Activated naive CD8-positive, alpha-beta T cell treated with anti-CD3 and anti-CD28 coated beads, Interleukin-2, amount 10 ng/mL, durations not matched to agents 7 days and 5 days (primary cell): ENCODE measurements around the gene TAAR1. TPM values are rescaled to one million over a fixed set of nuclear protein-coding genes. Genes with fewer than 3 reads are reported as not detected.
"Not testable (repeated sequence)": the region's sequence is repeated elsewhere in the genome, so short reads cannot be mapped to it uniquely, and the experiment has no call there.

ENCODE experiments used
- ATAC-seq: fragments of 150-1000 bp; cut with Tn5 transposase; one replicate; pipeline ENCODE4 v1.10.0; 2021; ENCODE audit warnings: low read depth, moderate library complexity
- POLR2A ChIA-PET: fragments of 350-600 bp; sonication (Branson Sonifier 250); formaldehyde crosslinking; loops from one replicate; lab custom pipeline; 2021; ENCODE audit warnings: antibody characterized with exemption; lab: Charles Lee
- DNase-seq: peaks from one replicate; pipeline ENCODE4 v3.0.0; 2021
- H3K27ac Mint-ChIP-seq: one replicate; pipeline ENCODE4 v1.8.0; 2022; ENCODE audit warnings: mild to moderate bottlenecking, mixed read lengths
- H3K27me3 Mint-ChIP-seq: one replicate; pipeline ENCODE4 v1.8.0; 2022; ENCODE audit warnings: mild to moderate bottlenecking, moderate library complexity, mixed read lengths
- H3K36me3 Mint-ChIP-seq: one replicate; pipeline ENCODE4 v1.8.0; 2021; ENCODE audit warnings: mild to moderate bottlenecking, mixed read lengths
- H3K4me1 Mint-ChIP-seq: one replicate; pipeline ENCODE4 v1.8.0; 2021; ENCODE audit warnings: mixed read lengths
- H3K4me3 Mint-ChIP-seq: one replicate; pipeline ENCODE4 v1.8.0; 2022; ENCODE audit warnings: mild to moderate bottlenecking, moderate library complexity, mixed read lengths
- H3K9me3 Mint-ChIP-seq: one replicate; pipeline ENCODE4 v1.8.0; 2021; ENCODE audit warnings: mixed read lengths
- total RNA-seq, 2 experiments: library from RNA; stranded (reverse); gene quantifications; one replicate each; pipeline ENCODE4 v1.2.3, GENCODE V29; 2021

TAAR1 gene
- total RNA-seq, 2 experiments from 2014 or later, result not detected

DNA sequence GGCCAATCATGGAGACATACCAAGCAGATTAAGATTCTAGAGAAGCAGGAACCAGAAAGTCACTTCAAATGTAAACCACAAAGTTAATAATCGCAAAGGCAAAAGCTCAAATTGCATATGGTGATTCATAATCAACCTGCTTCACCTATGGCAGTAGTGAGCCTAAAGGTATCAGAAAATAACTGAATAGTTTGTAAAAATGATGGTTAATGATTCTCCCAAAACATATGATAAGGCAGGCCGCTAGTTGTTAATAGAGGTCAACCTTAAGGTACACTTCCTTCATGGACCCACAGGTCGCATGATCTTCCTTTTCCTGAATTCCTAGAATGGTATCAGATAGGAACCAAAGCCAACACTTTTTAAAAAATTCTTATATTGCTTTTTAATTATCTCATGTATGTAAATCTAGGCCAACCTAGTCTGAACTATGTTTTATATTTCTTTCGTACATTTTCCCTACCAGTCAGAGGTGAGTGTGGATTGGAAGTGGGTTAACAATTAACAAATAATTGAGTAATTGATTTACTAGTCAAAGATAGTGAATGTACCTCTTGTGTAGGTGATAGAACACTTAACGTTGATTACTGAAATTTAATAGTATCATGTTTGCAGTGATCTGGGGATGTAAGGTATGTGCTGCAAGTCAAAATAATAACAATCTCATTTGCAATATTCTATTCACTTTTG is 51.3 kb downstream of the TAAR1 start:
- H3K9me3 Mint-ChIP-seq, result no peaks in the 10 kb centered on the region
- H3K4me1 Mint-ChIP-seq, result no peaks in the 10 kb centered on the region
- no peak for ATAC-seq
- H3K27ac Mint-ChIP-seq, result no peak overlapping the region
- DNase-seq, result no peak
- no peaks in the 10 kb centered on the region for H3K36me3 Mint-ChIP-seq
- no peak overlapping the region for H3K4me3 Mint-ChIP-seq
- peaks cover 10% of the 10 kb centered on the region for H3K27me3 Mint-ChIP-seq
- POLR2A ChIA-PET, result no interaction called here

DNA sequence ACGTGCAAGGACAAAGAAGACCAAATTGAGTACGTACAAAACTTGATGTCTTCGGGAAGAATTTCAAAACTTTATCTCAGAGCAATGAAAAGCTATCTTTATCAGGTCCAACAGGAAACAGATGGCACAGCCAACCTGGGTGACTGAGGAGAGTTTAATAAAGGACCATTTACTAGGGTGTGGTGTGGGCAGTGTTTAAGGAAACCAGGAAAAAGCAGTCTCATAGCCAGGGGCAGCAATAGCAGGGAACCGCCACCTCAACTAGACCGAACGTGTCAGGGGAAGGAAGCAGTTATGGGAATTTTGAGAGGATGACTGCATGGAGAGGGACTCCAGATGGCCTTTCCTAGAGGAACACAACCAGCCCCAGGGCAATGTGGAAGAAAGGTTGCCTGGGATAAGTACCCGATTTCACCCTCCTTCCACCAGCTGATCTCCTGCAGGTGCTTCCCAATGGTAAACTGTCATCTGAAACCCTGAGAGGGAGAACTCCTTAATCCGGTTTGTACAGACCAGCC is 54.3 kb downstream of the TAAR1 start:
- peaks cover 15% of the 10 kb centered on the region for H3K27me3 Mint-ChIP-seq
- DNase-seq (no peak), ATAC-seq (no peak)
- no peaks in the 10 kb centered on the region for H3K4me1 Mint-ChIP-seq
- H3K4me3 Mint-ChIP-seq, result no peak overlapping the region
- H3K27ac Mint-ChIP-seq, result no peak overlapping the region
- no peaks in the 10 kb centered on the region for H3K36me3 Mint-ChIP-seq
- POLR2A ChIA-PET, result no interaction called here
- no peaks in the 10 kb centered on the region for H3K9me3 Mint-ChIP-seq

DNA sequence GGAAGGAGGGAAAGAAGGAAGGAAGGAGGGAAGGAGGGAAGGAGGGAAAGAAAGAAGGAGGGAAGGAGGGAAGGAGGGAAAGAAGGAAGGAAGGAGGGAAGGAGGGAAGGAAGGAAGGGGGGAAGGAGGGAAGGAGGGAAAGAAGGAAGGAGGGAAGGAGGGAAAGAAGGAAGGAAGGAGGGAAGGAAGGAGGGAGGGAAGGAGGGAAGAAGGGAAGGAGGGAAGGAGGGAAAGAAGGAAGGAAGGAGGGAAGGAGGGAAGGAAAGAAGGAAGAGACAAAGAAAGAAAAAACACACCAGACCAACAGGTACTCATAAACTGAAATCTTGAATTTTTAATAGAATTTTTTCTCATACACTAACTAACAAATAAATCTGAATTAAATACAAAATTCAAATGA is 58.1 kb downstream of the TAAR1 start:
- H3K4me1 Mint-ChIP-seq, H3K36me3 Mint-ChIP-seq, H3K4me3 Mint-ChIP-seq, ATAC-seq, POLR2A ChIA-PET, H3K27ac Mint-ChIP-seq, H3K9me3 Mint-ChIP-seq, DNase-seq: not testable (repeated sequence)
- H3K27me3 Mint-ChIP-seq, result peaks cover 25% of the 10 kb centered on the region

DNA sequence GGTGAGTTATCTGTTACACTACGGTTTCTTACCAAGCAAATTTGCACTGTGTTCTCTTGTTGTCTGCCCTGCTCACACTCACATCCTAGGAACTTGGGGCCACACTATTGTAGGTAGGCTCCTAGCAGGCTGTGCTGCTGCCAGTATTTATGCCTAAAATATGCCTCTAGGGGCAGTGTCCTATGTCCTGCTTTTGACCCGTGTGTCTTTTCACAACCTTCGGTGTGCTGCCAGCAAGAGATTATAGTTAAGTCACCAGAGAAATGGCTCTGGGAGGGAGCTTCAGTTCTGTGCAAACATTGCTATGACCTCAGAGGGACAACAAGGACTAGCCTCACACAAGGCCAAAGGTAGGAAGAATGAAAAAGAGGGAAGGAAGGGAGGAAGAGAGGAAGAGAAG is 60.5 kb downstream of the TAAR1 start:
- Mint-ChIP-seq H3K4me3 (no peak overlapping the region), H3K27me3 (peaks cover 19% of the 10 kb centered on the region)
- POLR2A ChIA-PET, result no interaction called here

DNA sequence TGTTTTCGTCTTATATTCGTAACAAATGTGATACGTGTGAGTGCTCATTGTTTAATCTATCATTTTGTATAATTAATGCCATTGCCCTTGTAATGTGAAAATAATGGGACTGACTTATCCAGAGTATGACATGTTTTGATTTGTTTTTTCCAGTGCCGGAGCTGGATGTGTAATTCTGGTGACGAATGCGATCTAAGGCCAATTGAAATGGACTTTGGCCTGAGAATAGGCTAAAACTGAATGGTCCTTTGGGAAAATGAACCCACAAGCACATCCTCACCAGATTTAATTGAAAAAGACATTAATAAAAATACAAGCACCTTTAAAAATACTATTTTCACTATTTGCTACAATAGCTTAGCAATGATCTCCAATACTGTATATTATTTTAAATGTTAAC is 62.8 kb downstream of the TAAR1 start:
- Mint-ChIP-seq H3K9me3 (no peaks in the 10 kb centered on the region), H3K4me3 (no peak overlapping the region), H3K27me3 (peaks cover 25% of the 10 kb centered on the region), H3K4me1 (no peaks in the 10 kb centered on the region), H3K36me3 (no peaks in the 10 kb centered on the region), H3K27ac (no peak overlapping the region)
- ATAC-seq (no peak), DNase-seq (no peak)
- POLR2A ChIA-PET, result no interaction called here

More for the DNA sequence above, 60.5 kb downstream of the TAAR1 start:
- no peak overlapping the region for H3K27ac Mint-ChIP-seq
- no peaks in the 10 kb centered on the region for H3K36me3 Mint-ChIP-seq
- H3K4me1 Mint-ChIP-seq, result no peaks in the 10 kb centered on the region
- no peaks in the 10 kb centered on the region for H3K9me3 Mint-ChIP-seq
- ATAC-seq (no peak), DNase-seq (no peak)

Other genes with a start within 250 kb of the TAAR1 start
- gene STX7, start 146.1 kb downstream of the TAAR1 start, total RNA-seq, result 10 to 100 TPM; 20.5 to 25.0 TPM
- gene TAAR9, start 120.9 kb downstream of the TAAR1 start, total RNA-seq, result not detected
- gene TAAR8, start 106.5 kb downstream of the TAAR1 start, total RNA-seq, result not detected
- not detected for gene TAAR6, start 88.9 kb downstream of the TAAR1 start, total RNA-seq
- not detected for gene TAAR5, start 69.4 kb downstream of the TAAR1 start, total RNA-seq
- not detected for gene TAAR2, start 34.9 kb downstream of the TAAR1 start, total RNA-seq
- gene VNN1, start 54.9 kb upstream of the TAAR1 start, total RNA-seq, result not detected
- 10 to 100 TPM; 30.4 to 31.5 TPM for gene VNN2, start 98.7 kb upstream of the TAAR1 start, total RNA-seq
- gene SLC18B1, start 139.5 kb upstream of the TAAR1 start, total RNA-seq, result 1 to 10 TPM; 8.3 to 8.8 TPM
- gene RPS12, start 155.4 kb upstream of the TAAR1 start, total RNA-seq, result 1,000 to 10,000 TPM; 1,453 to 1,569 TPM